GM12892 (cell line): ENCODE measurements around the gene ENTPD1.

Experiments
- POLR2A ChIP-seq: IDR thresholded peaks from 2 replicates; pipeline ENCODE4 v1.6.1; 2011; ENCODE audit warnings: low read depth, low read length, control low read depth
- POLR2AphosphoS5 ChIP-seq: IDR thresholded peaks from 2 replicates; pipeline ENCODE4 v1.6.1; 2011; ENCODE audit warnings: low read depth, low read length, control low read depth

DNA sequence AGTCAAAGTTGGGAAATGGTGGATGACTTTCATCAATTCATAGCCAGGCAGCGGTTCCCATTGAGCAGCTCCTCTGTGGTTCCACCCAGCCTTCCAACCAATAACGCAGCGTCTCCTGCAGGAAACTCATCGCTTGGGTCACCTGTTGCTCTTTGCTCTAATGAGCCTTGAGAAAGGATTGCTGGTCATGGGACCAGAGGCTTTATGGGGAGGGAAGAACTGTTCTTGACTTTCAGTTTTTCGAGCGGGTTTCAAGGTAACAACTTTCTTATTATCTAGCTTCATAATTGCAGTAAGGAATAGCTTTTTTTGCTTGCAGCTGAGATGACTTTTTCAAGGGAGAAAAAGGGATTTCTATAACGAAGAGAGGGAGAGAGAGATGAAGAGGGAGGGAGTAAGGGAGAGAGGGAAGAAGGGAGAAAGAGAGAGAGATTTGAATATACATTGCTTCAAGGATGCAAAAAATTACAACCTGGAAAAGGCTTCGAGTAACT, 405 bp upstream of the ENTPD1 start:
- TF ChIP-seq POLR2AphosphoS5 = peak; percentile 45; the same call in 1 of the 2 replicates
- TF ChIP-seq POLR2A = no peak
